ENCODE results near the gene HAX1.

GRCh38 chr1:154222918-154223317 is 49.5 kb upstream of the HAX1 start:
- no peak for TF ChIP-seq CTCF (IDR thresholded peaks at IDR 0.05)
- no peak for TF ChIP-seq POLR2A (IDR thresholded peaks at IDR 0.05)
